ENCODE data around the gene CCNG2. TPM values are rescaled to one million over a fixed set of nuclear protein-coding genes. Genes with fewer than 3 reads are reported as not detected.

CCNG2 gene
- total RNA-seq, 8 experiments from 2014 or later, result 6.3 to 71.8 (median 40.2) TPM

GRCh38 chr4:77170926-77171325 is 13.9 kb downstream of the CCNG2 start:
- H3K4me1 ChIP-seq (replicated peaks in 1 of 2), result peaks cover under 1 to 10% of the 10 kb centered on the region in 2 donors
- H3K4me3 ChIP-seq, result no peak overlapping the region
- in situ Hi-C loops (cut with MboI; ENCODE audit: low pct_unique_long_range_greater_than_20kb in 2 of 9, low sequenced_read_pairs in 9 of 9, unreplicated experiment in 9 of 9), result no loop called here
- H3K27ac ChIP-seq, result no peak overlapping the region
- no peak for ATAC-seq (replicated peaks in 6 of 8)
- 20 to 100% (median 83%) methylated on average over 1 to 3 of the region's 4 CpGs; no CpG with 5 or more reads in 3 of the 10 experiments for WGBS, 10 experiments

- peak in 4 of 8 experiments; percentile 21 to 49 (median 38) for ATAC-seq (replicated peaks in 6 of 8)
- WGBS, 10 experiments, result 0 to 100% (median 34%) methylated on average over 1 to 3 of the region's 3 CpGs; no CpG with 5 or more reads in 2 of the 10 experiments
- Histone ChIP-seq H3K27ac (no peak overlapping the region), H3K4me1 (replicated peaks in 1 of 2) (peaks cover 10 to 24% of the 10 kb centered on the region in 2 donors), H3K4me3 (no peak overlapping the region)
- in situ Hi-C loops (cut with MboI; ENCODE audit: low pct_unique_long_range_greater_than_20kb in 2 of 9, low sequenced_read_pairs in 9 of 9, unreplicated experiment in 9 of 9), result no loop called here
Observed at GRCh38 chr4:77172336-77172735, 15.3 kb downstream of the CCNG2 start.

- H3K27ac ChIP-seq, result no peak overlapping the region
- in situ Hi-C loops (cut with MboI; ENCODE audit: low pct_unique_long_range_greater_than_20kb in 2 of 9, low sequenced_read_pairs in 9 of 9, unreplicated experiment in 9 of 9), result no loop called here
- ATAC-seq (replicated peaks in 6 of 8), result no peak
- 40 to 100% (median 100%) methylated on average over 1 to 3 of the region's 3 CpGs; no CpG with 5 or more reads in 1 of the 10 experiments for WGBS, 10 experiments
- H3K4me3 ChIP-seq, result no peak overlapping the region
- H3K4me1 ChIP-seq (replicated peaks in 1 of 2), result peaks cover 17 to 31% of the 10 kb centered on the region in 2 donors
Observed at GRCh38 chr4:77174426-77174825, 17.4 kb downstream of the CCNG2 start.

- 0 to 100% (median 30%) methylated on average over 1 to 3 of the region's 3 CpGs; no CpG with 5 or more reads in 3 of the 10 experiments for WGBS, 10 experiments
- in situ Hi-C loops (cut with MboI; ENCODE audit: low pct_unique_long_range_greater_than_20kb in 2 of 9, low sequenced_read_pairs in 9 of 9, unreplicated experiment in 9 of 9), result loop anchor here in 1 of 9 experiments (25.0 kb wide), 1 partner anchor 88 kb away; the partner anchor contains the start of gene CCNI
- Histone ChIP-seq H3K4me3 (no peak overlapping the region), H3K4me1 (replicated peaks in 1 of 2) (peaks cover 17 to 31% of the 10 kb centered on the region in 2 donors), H3K27ac (no peak overlapping the region)
- ATAC-seq (replicated peaks in 6 of 8), result no peak
Observed at GRCh38 chr4:77175201-77175611, 18.2 kb downstream of the CCNG2 start.

GRCh38 chr4:77176640-77177039 is 19.6 kb downstream of the CCNG2 start:
- peak in 5 of 8 experiments; percentile 8 to 40 (median 31) for ATAC-seq (replicated peaks in 6 of 8)
- in situ Hi-C loops (cut with MboI; ENCODE audit: low pct_unique_long_range_greater_than_20kb in 2 of 9, low sequenced_read_pairs in 9 of 9, unreplicated experiment in 9 of 9), result loop anchor here in 1 of 9 experiments (25.0 kb wide), 1 partner anchor 89 kb away; the partner anchor contains the start of gene CCNI
- WGBS, 10 experiments, result 0 to 56% (median 46%) methylated on average over 1 to 6 of the region's 6 CpGs; no CpG with 5 or more reads in 4 of the 10 experiments
- H3K4me3 ChIP-seq, result no peak overlapping the region
- peak overlapping the region in 1 of 2 donors; percentile 5 for H3K27ac ChIP-seq
- H3K4me1 ChIP-seq (replicated peaks in 1 of 2), result peaks cover 17 to 31% of the 10 kb centered on the region in 2 donors

- peaks cover 17 to 31% of the 10 kb centered on the region in 2 donors for H3K4me1 ChIP-seq (replicated peaks in 1 of 2)
Observed at GRCh38 chr4:77177199-77177598, 20.2 kb downstream of the CCNG2 start.

GRCh38 chr4:77178560-77178959 is 21.6 kb downstream of the CCNG2 start:
- H3K27ac ChIP-seq, result no peak overlapping the region
- no peak for ATAC-seq (replicated peaks in 6 of 8)
- peaks cover 17 to 31% of the 10 kb centered on the region in 2 donors for H3K4me1 ChIP-seq (replicated peaks in 1 of 2)
- WGBS, 10 experiments, result 29 to 100% (median 50%) methylated on average over 1 to 2 of the region's 2 CpGs; no CpG with 5 or more reads in 1 of the 10 experiments
- in situ Hi-C loops (cut with MboI; ENCODE audit: low pct_unique_long_range_greater_than_20kb in 2 of 9, low sequenced_read_pairs in 9 of 9, unreplicated experiment in 9 of 9), result loop anchor here in 1 of 9 experiments (25.0 kb wide), 1 partner anchor 91 kb away; the partner anchor contains the start of gene CCNI
- H3K4me3 ChIP-seq, result no peak overlapping the region

More at GRCh38 chr4:77177199-77177598, 20.2 kb downstream of the CCNG2 start:
- Histone ChIP-seq H3K27ac (no peak overlapping the region), H3K4me3 (no peak overlapping the region)
- ATAC-seq (replicated peaks in 6 of 8), result peak in 5 of 8 experiments; percentile 76 to 94 (median 87)
- in situ Hi-C loops (cut with MboI; ENCODE audit: low pct_unique_long_range_greater_than_20kb in 2 of 9, low sequenced_read_pairs in 9 of 9, unreplicated experiment in 9 of 9), result loop anchor here in 1 of 9 experiments (25.0 kb wide), 1 partner anchor 90 kb away; the partner anchor contains the start of gene CCNI
- WGBS, 10 experiments, result 0 to 100% (median 15%) methylated on average over 1 to 3 of the region's 3 CpGs

- ATAC-seq (replicated peaks in 6 of 8), result peak in 3 of 8 experiments; percentile 38 to 84 (median 62)
- no peak overlapping the region for H3K27ac ChIP-seq
- no peak overlapping the region for H3K4me3 ChIP-seq
- H3K4me1 ChIP-seq (replicated peaks in 1 of 2), result peaks cover 17 to 31% of the 10 kb centered on the region in 2 donors
- in situ Hi-C loops (cut with MboI; ENCODE audit: low pct_unique_long_range_greater_than_20kb in 2 of 9, low sequenced_read_pairs in 9 of 9, unreplicated experiment in 9 of 9), result loop anchor here in 1 of 9 experiments (25.0 kb wide), 1 partner anchor 92 kb away; the partner anchor contains the start of gene CCNI
Observed at GRCh38 chr4:77179519-77179918, 22.5 kb downstream of the CCNG2 start.

- Histone ChIP-seq H3K4me3 (no peak overlapping the region), H3K27ac (no peak overlapping the region), H3K4me1 (replicated peaks in 1 of 2) (peaks cover 13% of the 10 kb centered on the region in 2 donors)
- ATAC-seq (replicated peaks in 6 of 8), result peak in 3 of 8 experiments; percentile 24 to 69 (median 38)
- WGBS, 10 experiments, result 27 to 100% (median 65%) methylated on average over 1 to 4 of the region's 4 CpGs; no CpG with 5 or more reads in 2 of the 10 experiments
- in situ Hi-C loops (cut with MboI; ENCODE audit: low pct_unique_long_range_greater_than_20kb in 2 of 9, low sequenced_read_pairs in 9 of 9, unreplicated experiment in 9 of 9), result loop anchor here in 1 of 9 experiments (25.0 kb wide), 1 partner anchor 94 kb away; the partner anchor contains the start of gene CCNI
Observed at GRCh38 chr4:77181720-77182119, 24.7 kb downstream of the CCNG2 start.

- Histone ChIP-seq H3K4me3 (no peak overlapping the region), H3K27ac (no peak overlapping the region), H3K4me1 (replicated peaks in 1 of 2) (peaks cover 6 to 7% of the 10 kb centered on the region in 2 donors)
- in situ Hi-C loops (cut with MboI; ENCODE audit: low pct_unique_long_range_greater_than_20kb in 2 of 9, low sequenced_read_pairs in 9 of 9, unreplicated experiment in 9 of 9), result loop anchor here in 1 of 9 experiments (25.0 kb wide), 1 partner anchor 97 kb away; the partner anchor contains the start of gene CCNI
- 19 to 100% (median 76%) methylated on average over 3 to 6 of the region's 6 CpGs for WGBS, 10 experiments
- ATAC-seq (replicated peaks in 6 of 8), result no peak
Observed at GRCh38 chr4:77183777-77184420, 26.9 kb downstream of the CCNG2 start.

GRCh38 chr4:77184974-77185373 is 28.0 kb downstream of the CCNG2 start:
- in situ Hi-C loops (cut with MboI; ENCODE audit: low pct_unique_long_range_greater_than_20kb in 2 of 9, low sequenced_read_pairs in 9 of 9, unreplicated experiment in 9 of 9), result loop anchor here in 1 of 9 experiments (25.0 kb wide), 1 partner anchor 98 kb away; the partner anchor contains the start of gene CCNI
- H3K4me3 ChIP-seq, result no peak overlapping the region
- no peak for ATAC-seq (replicated peaks in 6 of 8)
- peaks cover 6 to 7% of the 10 kb centered on the region in 2 donors for H3K4me1 ChIP-seq (replicated peaks in 1 of 2)
- H3K27ac ChIP-seq, result no peak overlapping the region

- in situ Hi-C loops (cut with MboI; ENCODE audit: low pct_unique_long_range_greater_than_20kb in 2 of 9, low sequenced_read_pairs in 9 of 9, unreplicated experiment in 9 of 9), result loop anchor here in 1 of 9 experiments (25.0 kb wide), 1 partner anchor 98 kb away; the partner anchor contains the start of gene CCNI
- H3K27ac ChIP-seq, result no peak overlapping the region
- no peak overlapping the region for H3K4me3 ChIP-seq
- no peak for ATAC-seq (replicated peaks in 6 of 8)
- H3K4me1 ChIP-seq (replicated peaks in 1 of 2), result peaks cover 6 to 7% of the 10 kb centered on the region in 2 donors
Observed at GRCh38 chr4:77185686-77186085, 28.7 kb downstream of the CCNG2 start.

- Histone ChIP-seq H3K4me3 (no peak overlapping the region), H3K27ac (peak overlapping the region in 1 of 2 donors; percentile 39), H3K4me1 (replicated peaks in 1 of 2) (peaks cover 6 to 7% of the 10 kb centered on the region in 2 donors)
- 14 to 80% (median 29%) methylated on average over 1 to 2 of the region's 2 CpGs; no CpG with 5 or more reads in 6 of the 10 experiments for WGBS, 10 experiments
- peak in 4 of 8 experiments; percentile 36 to 57 (median 45) for ATAC-seq (replicated peaks in 6 of 8)
- in situ Hi-C loops (cut with MboI; ENCODE audit: low pct_unique_long_range_greater_than_20kb in 2 of 9, low sequenced_read_pairs in 9 of 9, unreplicated experiment in 9 of 9), result loop anchor here in 1 of 9 experiments (25.0 kb wide), 1 partner anchor 100 kb away; the partner anchor contains the start of gene CCNI
Observed at GRCh38 chr4:77187322-77187721, 30.3 kb downstream of the CCNG2 start.
